ENCODE measurements around the gene ANGEL2. TPM values are rescaled to one million over a fixed set of nuclear protein-coding genes. Genes with fewer than 3 reads are reported as not detected.

Gene ANGEL2
- total RNA-seq, 2 experiments from 2014 or later = 40.1 to 42.7 TPM

GRCh38 chr1:213060836-213061235 is 45.2 kb upstream of the ANGEL2 start:
- no TSS peak for BruUV-seq (replicated peaks)
- TF ChIP-seq CTCF (conservative IDR thresholded peaks at IDR 0.05; ENCODE audit: low read length) (no peak), EZH2phosphoT487 (IDR thresholded peaks at IDR 0.05; ENCODE audit: borderline replicate concordance, low read depth, low read length) (no peak)
- CTCF ChIA-PET (ENCODE audit: unreplicated experiment) = no interaction called here
- H3K9me3 ChIP-seq (ENCODE audit: low read length) = 0 out of 2 replicates have a peak, but pooled peaks cover 7% of the 10 kb centered on the region
- no peaks in the 10 kb centered on the region for H3K36me3 ChIP-seq (ENCODE audit: insufficient read depth, low read length)
- intact Hi-C loops (cut with micrococcal nuclease; ENCODE audit: unreplicated experiment) = no loop called here
- no peaks in the 10 kb centered on the region for H4K20me1 ChIP-seq (ENCODE audit: insufficient read depth, low read length)
- H3K9me2 ChIP-seq (ENCODE audit: insufficient read depth, low read length) = no peaks in the 10 kb centered on the region
- no peak overlapping the region for H3K4me2 ChIP-seq (ENCODE audit: low read length)
- H3K4me3 ChIP-seq (ENCODE audit: low read depth, low read length, poor library complexity, severe bottlenecking) = no peak overlapping the region
- H3K4me1 ChIP-seq (ENCODE audit: insufficient read depth, low read length, poor library complexity, severe bottlenecking) = no peaks in the 10 kb centered on the region
- H2AFZ ChIP-seq (ENCODE audit: low read length) = no peak overlapping the region
- no peaks in the 10 kb centered on the region for H3K79me2 ChIP-seq (ENCODE audit: insufficient read depth, low read depth, low read length)
- POLR2A ChIA-PET = no interaction called here
- no peak for DNase-seq (ENCODE audit: low spot score)
- no peak overlapping the region for H3K27ac ChIP-seq (ENCODE audit: low read depth, low read length, poor library complexity, severe bottlenecking)

GRCh38 chr1:213057264-213058059 is 41.8 kb upstream of the ANGEL2 start:
- Histone ChIP-seq H3K4me2 (ENCODE audit: low read length) (no peak overlapping the region), H3K36me3 (ENCODE audit: insufficient read depth, low read length) (no peaks in the 10 kb centered on the region), H3K4me1 (ENCODE audit: insufficient read depth, low read length, poor library complexity, severe bottlenecking) (no peaks in the 10 kb centered on the region), H4K20me1 (ENCODE audit: insufficient read depth, low read length) (no peaks in the 10 kb centered on the region), H2AFZ (ENCODE audit: low read length) (no peak overlapping the region), H3K4me3 (ENCODE audit: low read depth, low read length, poor library complexity, severe bottlenecking) (no peak overlapping the region), H3K9me3 (ENCODE audit: low read length) (0 out of 2 replicates have a peak, but pooled peaks cover 7% of the 10 kb centered on the region), H3K79me2 (ENCODE audit: insufficient read depth, low read depth, low read length) (no peaks in the 10 kb centered on the region), H3K27ac (ENCODE audit: low read depth, low read length, poor library complexity, severe bottlenecking) (no peak overlapping the region), H3K9me2 (ENCODE audit: insufficient read depth, low read length) (no peaks in the 10 kb centered on the region)
- CTCF ChIA-PET (ENCODE audit: unreplicated experiment) = no interaction called here
- no peak for DNase-seq (ENCODE audit: low spot score)
- intact Hi-C loops (cut with micrococcal nuclease; ENCODE audit: unreplicated experiment) = no loop called here
- TF ChIP-seq CTCF (conservative IDR thresholded peaks at IDR 0.05; ENCODE audit: low read length) (no peak), EZH2phosphoT487 (IDR thresholded peaks at IDR 0.05; ENCODE audit: borderline replicate concordance, low read depth, low read length) (no peak)
- no TSS peak for BruUV-seq (replicated peaks)
- POLR2A ChIA-PET = interaction anchor here (0.7 to 1.2 kb wide), 3 partner anchors 25 to 118 kb away, joined by 3 to 7 read pairs (median 4); no protein-coding TSS in a partner anchor

- Histone ChIP-seq H3K4me2 (ENCODE audit: low read length) (no peak overlapping the region), H3K36me3 (ENCODE audit: insufficient read depth, low read length) (no peaks in the 10 kb centered on the region), H3K9me3 (ENCODE audit: low read length) (peaks cover 8% of the 10 kb centered on the region; the same call in 1 of the 2 replicates), H4K20me1 (ENCODE audit: insufficient read depth, low read length) (no peaks in the 10 kb centered on the region), H3K9me2 (ENCODE audit: insufficient read depth, low read length) (no peaks in the 10 kb centered on the region), H3K4me3 (ENCODE audit: low read depth, low read length, poor library complexity, severe bottlenecking) (no peak overlapping the region), H3K27ac (ENCODE audit: low read depth, low read length, poor library complexity, severe bottlenecking) (no peak overlapping the region), H3K4me1 (ENCODE audit: insufficient read depth, low read length, poor library complexity, severe bottlenecking) (peaks cover 9% of the 10 kb centered on the region), H2AFZ (ENCODE audit: low read length) (no peak overlapping the region), H3K79me2 (ENCODE audit: insufficient read depth, low read depth, low read length) (no peaks in the 10 kb centered on the region)
- intact Hi-C loops (cut with micrococcal nuclease; ENCODE audit: unreplicated experiment) = no loop called here
- BruUV-seq (replicated peaks) = no TSS peak
- CTCF ChIA-PET (ENCODE audit: unreplicated experiment) = no interaction called here
- no peak for TF ChIP-seq EZH2phosphoT487 (IDR thresholded peaks at IDR 0.05; ENCODE audit: borderline replicate concordance, low read depth, low read length)
- no peak for TF ChIP-seq CTCF (conservative IDR thresholded peaks at IDR 0.05; ENCODE audit: low read length)
- no peak for DNase-seq (ENCODE audit: low spot score)
- POLR2A ChIA-PET = interaction anchor here (1.1 kb wide), 1 partner anchor 23 kb away, joined by 5 read pairs; no protein-coding TSS in a partner anchor
Observed at GRCh38 chr1:213055767-213056166, 40.1 kb upstream of the ANGEL2 start.

Measured in OCI-LY7 (cell line).